HG03442 (cell line): ENCODE measurements around the gene DCAF8L2.
"Not testable (repeated sequence)": the region's sequence is repeated elsewhere in the genome, so short reads cannot be mapped to it uniquely, and the experiment has no call there.

Experiments
- ATAC-seq: cut with Tn5 transposase; IDR thresholded peaks from one replicate; pipeline ENCODE4 v1.9.1; 2021; ENCODE audit warnings: mild to moderate bottlenecking, moderate library complexity; ENCODE audit not compliant: unreplicated experiment

DCAF8L2 gene

GRCh38 chrX:27675493-27675892 lies 85.3 kb downstream of the DCAF8L2 start:
- ATAC-seq, result no peak

GRCh38 chrX:27679281-27679680 lies 89.1 kb downstream of the DCAF8L2 start:
- ATAC-seq, result no peak

GRCh38 chrX:27680726-27681125 lies 90.6 kb downstream of the DCAF8L2 start:
- ATAC-seq, result no peak

GRCh38 chrX:27683566-27684208 lies 93.5 kb downstream of the DCAF8L2 start:
- ATAC-seq, result not testable (repeated sequence)

GRCh38 chrX:27694667-27695066 lies 104.5 kb downstream of the DCAF8L2 start:
- no peak for ATAC-seq

GRCh38 chrX:27706526-27706925 lies 116.4 kb downstream of the DCAF8L2 start:
- ATAC-seq, result no peak

GRCh38 chrX:27715610-27716009 lies 125.5 kb downstream of the DCAF8L2 start:
- ATAC-seq, result no peak

GRCh38 chrX:27728291-27728690 lies 138.1 kb downstream of the DCAF8L2 start:
- no peak for ATAC-seq

- no peak for ATAC-seq
These were observed 141.8 kb downstream of the DCAF8L2 start for GRCh38 chrX:27731962-27732361.

- ATAC-seq, result no peak
These were observed 145.8 kb downstream of the DCAF8L2 start for GRCh38 chrX:27735914-27736313.

- ATAC-seq, result no peak
These were observed 150.8 kb downstream of the DCAF8L2 start for GRCh38 chrX:27740933-27741332.

- not testable (repeated sequence) for ATAC-seq
These were observed 153.4 kb downstream of the DCAF8L2 start for GRCh38 chrX:27743521-27743920.

GRCh38 chrX:27746516-27746915 lies 156.4 kb downstream of the DCAF8L2 start:
- no peak for ATAC-seq

- not testable (repeated sequence) for ATAC-seq
These were observed 160.2 kb downstream of the DCAF8L2 start for GRCh38 chrX:27750298-27750697.

- no peak for ATAC-seq
These were observed 161.8 kb downstream of the DCAF8L2 start for GRCh38 chrX:27751976-27752375.

- ATAC-seq, result no peak
These were observed 175.6 kb downstream of the DCAF8L2 start for GRCh38 chrX:27765718-27766117.

GRCh38 chrX:27767387-27767786 lies 177.2 kb downstream of the DCAF8L2 start:
- ATAC-seq, result no peak

GRCh38 chrX:27775984-27776383 lies 185.8 kb downstream of the DCAF8L2 start:
- ATAC-seq, result no peak

GRCh38 chrX:27796640-27797257 lies 206.6 kb downstream of the DCAF8L2 start:
- no peak for ATAC-seq

GRCh38 chrX:27797575-27797974 lies 207.4 kb downstream of the DCAF8L2 start:
- no peak for ATAC-seq
